Neural progenitor cell (in vitro differentiated cells): ENCODE data around the gene SNRNP25. TPM values are rescaled to one million over a fixed set of nuclear protein-coding genes. Genes with fewer than 3 reads are reported as not detected.

ENCODE experiments used
- DNase-seq: peaks from one replicate; pipeline ENCODE4 v3.0.0-alpha.2; 2016; ENCODE audit warnings: low spot score
- H2AFZ ChIP-seq: fragments of 200-600 bp; sonication (generic); replicated peaks from 2 replicates; pipeline ENCODE4 v1.6.1; 2016; ENCODE audit warnings: antibody characterized with exemption
- H3F3A ChIP-seq: fragments of 200-600 bp; sonication (generic); 2 replicates; pipeline ENCODE4 v1.6.1; 2016; ENCODE audit warnings: antibody characterized with exemption, low read depth
- H3K27ac ChIP-seq: fragments of 200-600 bp; sonication (generic); 2 replicates; pipeline ENCODE4 v1.5.1; 2016; ENCODE audit warnings: mild to moderate bottlenecking
- H3K27me3 ChIP-seq: fragments of 200-600 bp; sonication (generic); 2 replicates; pipeline ENCODE4 v1.6.1; 2016; ENCODE audit warnings: mild to moderate bottlenecking, moderate library complexity
- H3K36me3 ChIP-seq: fragments of 200-600 bp; sonication (generic); 2 replicates; pipeline ENCODE4 v1.5.1; 2016
- H3K4me1 ChIP-seq: fragments of 200-600 bp; sonication (generic); 2 replicates; pipeline ENCODE4 v1.6.1; 2016; ENCODE audit warnings: mixed run types
- H3K4me2 ChIP-seq: fragments of 200-600 bp; sonication (generic); 2 replicates; pipeline ENCODE4 v1.6.1; 2016
- H3K4me3 ChIP-seq: fragments of 200-600 bp; sonication (generic); 2 replicates; pipeline ENCODE4 v1.5.1; 2016
- H3K79me2 ChIP-seq: fragments of 200-600 bp; sonication (generic); 2 replicates; pipeline ENCODE4 v1.6.1; 2016; ENCODE audit warnings: low read depth
- H3K9ac ChIP-seq: fragments of 200-600 bp; sonication (generic); 2 replicates; pipeline ENCODE4 v1.6.1; 2016
- H3K9me3 ChIP-seq: fragments of 200-600 bp; sonication (generic); 2 replicates; pipeline ENCODE4 v1.5.1; 2016; ENCODE audit warnings: low read depth
- H4K20me1 ChIP-seq: fragments of 200-600 bp; sonication (generic); 2 replicates; pipeline ENCODE4 v1.6.1; 2016; ENCODE audit warnings: low read depth
- H3K27ac Mint-ChIP-seq: 3 replicates; pipeline ENCODE4 v1.8.0; 2021; ENCODE audit warnings: mixed read lengths
- H3K27me3 Mint-ChIP-seq: 2 replicates; pipeline ENCODE4 v1.8.0; 2022; ENCODE audit warnings: low read depth, mild to moderate bottlenecking, inconsistent platforms, moderate library complexity, mixed read lengths; ENCODE audit not compliant: insufficient read depth
- H3K36me3 Mint-ChIP-seq: 3 replicates; pipeline ENCODE4 v1.8.0; 2021; ENCODE audit warnings: mixed read lengths
- H3K4me1 Mint-ChIP-seq: 3 replicates; pipeline ENCODE4 v1.8.0; 2021; ENCODE audit warnings: mixed read lengths
- H3K4me3 Mint-ChIP-seq: 3 replicates; pipeline ENCODE4 v1.8.0; 2021; ENCODE audit warnings: mild to moderate bottlenecking, moderate library complexity, mixed read lengths
- H3K9me3 Mint-ChIP-seq: 3 replicates; pipeline ENCODE4 v1.8.0; 2020; ENCODE audit warnings: mixed read lengths
- CTCF ChIP-seq: fragments of 200-600 bp; sonication (generic); IDR thresholded peaks from 2 replicates; pipeline ENCODE4 v1.5.1; 2017; ENCODE audit warnings: antibody characterized with exemption, mild to moderate bottlenecking
- EZH2 ChIP-seq: fragments of 200-600 bp; sonication (generic); IDR thresholded peaks from 2 replicates; pipeline ENCODE4 v1.6.1; 2017; ENCODE audit warnings: antibody characterized with exemption, mild to moderate bottlenecking, moderate library complexity
- EZH2phosphoT487 ChIP-seq: fragments of 200-600 bp; sonication (generic); IDR thresholded peaks from 2 replicates; pipeline ENCODE4 v1.6.1; 2017; ENCODE audit warnings: antibody characterized with exemption
- total RNA-seq: library from RNA; depleted of rRNA; stranded (reverse); fragments of >200 nt; gene quantifications from 2 replicates; pipeline ENCODE4 v1.2.3, GENCODE V29; 2015; ENCODE audit warnings: low replicate concordance

Gene SNRNP25
- total RNA-seq, 1 donor from 2014 or later, result 49.8 TPM

GRCh38 chr16:42069-42457, 11.6 kb upstream of the SNRNP25 start:
- Histone ChIP-seq H2AFZ (no peak overlapping the region), H3K79me2 (no peaks in the 10 kb centered on the region), H3K4me1 (no peaks in the 10 kb centered on the region), H3K27me3 (no peaks in the 10 kb centered on the region), H4K20me1 (no peaks in the 10 kb centered on the region), H3K4me2 (no peak overlapping the region), H3F3A (peaks cover 5% of the 10 kb centered on the region), H3K4me3 (no peak overlapping the region), H3K27ac (no peak overlapping the region), H3K9ac (no peak overlapping the region), H3K36me3 (no peaks in the 10 kb centered on the region), H3K9me3 (no peaks in the 10 kb centered on the region)
- no peaks in the 10 kb centered on the region for H3K4me1 Mint-ChIP-seq
- no peak overlapping the region for H3K4me3 Mint-ChIP-seq
- no peak for TF ChIP-seq EZH2
- H3K27me3 Mint-ChIP-seq, result peaks cover 3% of the 10 kb centered on the region
- DNase-seq, result no peak
- H3K9me3 Mint-ChIP-seq, result peaks cover 3% of the 10 kb centered on the region
- peaks cover 41% of the 10 kb centered on the region for H3K36me3 Mint-ChIP-seq
- H3K27ac Mint-ChIP-seq, result no peak overlapping the region

- Histone ChIP-seq H3K79me2 (no peaks in the 10 kb centered on the region), H3K4me3 (no peak overlapping the region), H3F3A (peaks cover 5% of the 10 kb centered on the region), H2AFZ (no peak overlapping the region), H3K36me3 (no peaks in the 10 kb centered on the region), H3K9ac (no peak overlapping the region), H3K4me2 (no peak overlapping the region), H3K9me3 (no peaks in the 10 kb centered on the region), H3K27me3 (no peaks in the 10 kb centered on the region), H3K4me1 (no peaks in the 10 kb centered on the region), H4K20me1 (no peaks in the 10 kb centered on the region), H3K27ac (no peak overlapping the region)
- H3K36me3 Mint-ChIP-seq, result peaks cover 45% of the 10 kb centered on the region
- peaks cover 3% of the 10 kb centered on the region for H3K9me3 Mint-ChIP-seq
- peaks cover 3% of the 10 kb centered on the region for H3K27me3 Mint-ChIP-seq
- peak overlapping the region; percentile 33 for H3K27ac Mint-ChIP-seq
- no peak for DNase-seq
- H3K4me3 Mint-ChIP-seq, result no peak overlapping the region
- no peaks in the 10 kb centered on the region for H3K4me1 Mint-ChIP-seq
- TF ChIP-seq EZH2 (no peak), CTCF (no peak)
Measured at GRCh38 chr16:42691-43090, 10.9 kb upstream of the SNRNP25 start.

- no peaks in the 10 kb centered on the region for H4K20me1 ChIP-seq
- H3K4me1 ChIP-seq, result no peaks in the 10 kb centered on the region
- H3K9ac ChIP-seq, result no peak overlapping the region
- H3K27me3 ChIP-seq, result no peaks in the 10 kb centered on the region
- no peak for DNase-seq
- no peaks in the 10 kb centered on the region for H3K9me3 ChIP-seq
- TF ChIP-seq CTCF (no peak), EZH2phosphoT487 (no peak), EZH2 (no peak)
- peaks cover 3% of the 10 kb centered on the region for H3K9me3 Mint-ChIP-seq
- no peak overlapping the region for H2AFZ ChIP-seq
- no peak overlapping the region for H3K27ac ChIP-seq
- H3F3A ChIP-seq, result peaks cover 5% of the 10 kb centered on the region
- no peaks in the 10 kb centered on the region for H3K4me1 Mint-ChIP-seq
- no peak overlapping the region for H3K4me3 Mint-ChIP-seq
- no peaks in the 10 kb centered on the region for H3K79me2 ChIP-seq
- no peaks in the 10 kb centered on the region for H3K36me3 ChIP-seq
- H3K36me3 Mint-ChIP-seq, result peaks cover 47% of the 10 kb centered on the region
- H3K4me2 ChIP-seq, result no peak overlapping the region
- peaks cover 3% of the 10 kb centered on the region for H3K27me3 Mint-ChIP-seq
- H3K27ac Mint-ChIP-seq, result no peak overlapping the region
- no peak overlapping the region for H3K4me3 ChIP-seq
Measured at GRCh38 chr16:43294-43693, 10.3 kb upstream of the SNRNP25 start.

- peaks cover 3% of the 10 kb centered on the region for H3K9me3 Mint-ChIP-seq
- no peaks in the 10 kb centered on the region for H3K27me3 ChIP-seq
- H3K27me3 Mint-ChIP-seq, result peaks cover 3% of the 10 kb centered on the region
- no peaks in the 10 kb centered on the region for H3K4me1 Mint-ChIP-seq
- no peaks in the 10 kb centered on the region for H3K36me3 ChIP-seq
- no peak overlapping the region for H3K27ac ChIP-seq
- peaks cover 5% of the 10 kb centered on the region for H3F3A ChIP-seq
- DNase-seq, result no peak
- no peaks in the 10 kb centered on the region for H3K9me3 ChIP-seq
- H3K36me3 Mint-ChIP-seq, result peaks cover 48% of the 10 kb centered on the region
- H4K20me1 ChIP-seq, result no peaks in the 10 kb centered on the region
- H3K27ac Mint-ChIP-seq, result no peak overlapping the region
- no peak overlapping the region for H3K4me3 ChIP-seq
- H3K4me1 ChIP-seq, result no peaks in the 10 kb centered on the region
- no peak overlapping the region for H3K4me2 ChIP-seq
- no peak overlapping the region for H3K4me3 Mint-ChIP-seq
- H3K9ac ChIP-seq, result no peak overlapping the region
- peaks cover 8% of the 10 kb centered on the region for H3K79me2 ChIP-seq
- no peak overlapping the region for H2AFZ ChIP-seq
- TF ChIP-seq EZH2 (no peak), EZH2phosphoT487 (no peak), CTCF (no peak)
Measured at GRCh38 chr16:44655-45054, 9.0 kb upstream of the SNRNP25 start.
